Upper lobe of right lung (tissue), 1 donor: ENCODE measurements around the gene CYFIP1. TPM values are rescaled to one million over a fixed set of nuclear protein-coding genes. Genes with fewer than 3 reads are reported as not detected.

ENCODE experiments used
- ATAC-seq: fragments of 200-7000 bp; cut with Tn5 transposase; one replicate; pipeline ENCODE4 v1.9.1; 2020; ENCODE audit warnings: mild to moderate bottlenecking, moderate library complexity
- DNase-seq: peaks from one replicate; pipeline ENCODE4 v3.0.0-alpha.2; 2020
- H3K27ac ChIP-seq: fragments of 200-600 bp; one replicate; pipeline ENCODE4 v1.8.0; 2022
- H3K27me3 ChIP-seq: fragments of 200-600 bp; one replicate; pipeline ENCODE4 v1.8.0; 2022; ENCODE audit warnings: mild to moderate bottlenecking
- H3K36me3 ChIP-seq: fragments of 200-600 bp; one replicate; pipeline ENCODE4 v1.8.0; 2022
- H3K4me1 ChIP-seq: fragments of 200-600 bp; one replicate; pipeline ENCODE4 v1.8.0; 2022
- H3K4me3 ChIP-seq: fragments of 200-600 bp; one replicate; pipeline ENCODE4 v1.8.0; 2022; ENCODE audit warnings: mild to moderate bottlenecking
- H3K9me3 ChIP-seq: fragments of 200-600 bp; one replicate; pipeline ENCODE4 v1.8.0; 2022
- intact Hi-C: fragments of 100-400 bp; cut with DNase I; formaldehyde crosslinking; loops from one replicate; pipeline ENCODE4 v1.11.0; 2022
- total RNA-seq: library from RNA; stranded (reverse); fragmentation: NEBNext Ultra II Directional; extraction: Animal tissue kit (Norgen Biotek cat#: 25700); gene quantifications from one replicate; pipeline ENCODE4 v1.2.1, GENCODE V29; 2021
- TF ChIP-seq, protein P1 (sequence below): fragments of 200-600 bp; IDR thresholded peaks from one replicate; pipeline ENCODE4 v1.8.0; 2022; ENCODE audit warnings: antibody characterized with exemption
- donor health status: DM: no; HTN: yes; CAD: no; lungs with severe emphysema.

CYFIP1 gene
- total RNA-seq, 1 donor from 2014 or later, result 139 TPM

GRCh38 chr15:22960126-22960525, 20.0 kb downstream of the CYFIP1 start:
- DNase-seq (no peak), ATAC-seq (no peak)
- intact Hi-C loops, result no loop called here
- Histone ChIP-seq H3K27me3 (no peaks in the 10 kb centered on the region), H3K4me3 (no peak overlapping the region), H3K36me3 (no peaks in the 10 kb centered on the region), H3K4me1 (peaks cover 77% of the 10 kb centered on the region), H3K27ac (peak overlapping the region; percentile 58), H3K9me3 (no peaks in the 10 kb centered on the region)
- TF ChIP-seq, protein P1, sequence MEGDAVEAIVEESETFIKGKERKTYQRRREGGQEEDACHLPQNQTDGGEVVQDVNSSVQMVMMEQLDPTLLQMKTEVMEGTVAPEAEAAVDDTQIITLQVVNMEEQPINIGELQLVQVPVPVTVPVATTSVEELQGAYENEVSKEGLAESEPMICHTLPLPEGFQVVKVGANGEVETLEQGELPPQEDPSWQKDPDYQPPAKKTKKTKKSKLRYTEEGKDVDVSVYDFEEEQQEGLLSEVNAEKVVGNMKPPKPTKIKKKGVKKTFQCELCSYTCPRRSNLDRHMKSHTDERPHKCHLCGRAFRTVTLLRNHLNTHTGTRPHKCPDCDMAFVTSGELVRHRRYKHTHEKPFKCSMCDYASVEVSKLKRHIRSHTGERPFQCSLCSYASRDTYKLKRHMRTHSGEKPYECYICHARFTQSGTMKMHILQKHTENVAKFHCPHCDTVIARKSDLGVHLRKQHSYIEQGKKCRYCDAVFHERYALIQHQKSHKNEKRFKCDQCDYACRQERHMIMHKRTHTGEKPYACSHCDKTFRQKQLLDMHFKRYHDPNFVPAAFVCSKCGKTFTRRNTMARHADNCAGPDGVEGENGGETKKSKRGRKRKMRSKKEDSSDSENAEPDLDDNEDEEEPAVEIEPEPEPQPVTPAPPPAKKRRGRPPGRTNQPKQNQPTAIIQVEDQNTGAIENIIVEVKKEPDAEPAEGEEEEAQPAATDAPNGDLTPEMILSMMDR, result no peak

GRCh38 chr15:22959321-22960101, 20.7 kb downstream of the CYFIP1 start:
- no peak for ATAC-seq

DNA sequence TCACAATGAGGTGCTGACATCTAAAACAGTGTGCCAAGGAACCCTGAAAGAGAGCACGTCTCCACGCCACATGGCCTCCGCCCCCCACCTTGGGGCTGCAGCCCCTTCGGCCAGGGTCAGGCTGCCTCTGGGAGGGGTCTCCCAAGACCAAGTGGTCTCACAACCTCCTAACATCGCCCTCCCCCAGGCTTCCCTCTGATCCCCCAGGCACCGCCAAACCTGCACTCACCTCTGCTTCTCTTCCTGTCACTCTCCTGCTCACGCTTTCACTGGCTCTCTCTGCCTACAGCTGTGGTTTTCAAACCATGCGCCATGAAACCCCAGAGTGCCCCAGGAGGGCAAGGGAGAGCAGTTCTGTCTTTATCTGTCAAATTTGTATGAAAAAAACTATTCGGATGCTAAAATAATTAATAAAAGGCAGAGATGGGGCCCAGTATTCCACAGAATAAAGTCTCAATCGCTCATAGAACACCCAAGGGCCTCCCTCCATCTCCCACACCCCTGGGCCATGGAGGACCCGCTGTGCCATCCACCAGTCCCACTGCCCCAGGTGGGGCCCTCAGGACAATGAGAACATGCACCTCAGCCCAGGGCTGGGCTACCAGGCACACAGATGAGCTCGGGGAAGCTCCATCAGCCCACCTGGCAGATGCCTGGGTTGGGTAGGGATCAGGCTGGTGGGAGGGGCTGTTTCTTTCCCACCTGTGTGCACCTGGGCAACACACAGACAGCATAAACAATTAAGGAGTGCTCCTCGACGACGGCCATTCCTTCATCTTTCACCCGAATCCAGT, 21.5 kb downstream of the CYFIP1 start:
- Histone ChIP-seq H3K4me1 (peaks cover 76% of the 10 kb centered on the region), H3K36me3 (no peaks in the 10 kb centered on the region), H3K27ac (no peak overlapping the region), H3K4me3 (no peak overlapping the region), H3K27me3 (no peaks in the 10 kb centered on the region), H3K9me3 (no peaks in the 10 kb centered on the region)
- intact Hi-C loops, result no loop called here
- no peak for DNase-seq
- TF ChIP-seq, protein P1, result no peak
- ATAC-seq, result no peak

More at GRCh38 chr15:22959321-22960101, 20.7 kb downstream of the CYFIP1 start:
- DNase-seq, result no peak
- peaks cover 81% of the 10 kb centered on the region for H3K4me1 ChIP-seq
- no peaks in the 10 kb centered on the region for H3K36me3 ChIP-seq
- TF ChIP-seq, protein P1, result no peak
- peak overlapping the region; percentile 58 for H3K27ac ChIP-seq
- H3K27me3 ChIP-seq, result no peaks in the 10 kb centered on the region
- intact Hi-C loops, result no loop called here
- no peaks in the 10 kb centered on the region for H3K9me3 ChIP-seq
- no peak overlapping the region for H3K4me3 ChIP-seq

DNA sequence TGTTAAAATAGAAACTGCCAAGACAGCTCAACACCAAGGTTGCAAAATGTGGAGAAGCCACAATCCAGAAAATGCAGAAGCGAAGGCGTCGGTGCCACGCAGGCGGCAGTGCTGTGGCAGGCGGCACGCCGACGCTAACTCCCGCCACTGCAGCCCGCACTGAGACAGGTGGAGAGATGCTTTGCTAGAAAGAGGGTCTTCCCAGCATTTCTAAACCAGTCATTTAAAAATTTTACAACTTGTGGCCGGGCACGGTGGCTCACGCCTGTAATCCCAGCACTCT, 23.2 kb downstream of the CYFIP1 start:
- H3K9me3 ChIP-seq, result no peaks in the 10 kb centered on the region
- intact Hi-C loops, result no loop called here
- TF ChIP-seq, protein P1, result no peak
- no peaks in the 10 kb centered on the region for H3K27me3 ChIP-seq
- H3K36me3 ChIP-seq, result no peaks in the 10 kb centered on the region
- ATAC-seq (peak; percentile 56), DNase-seq (no peak)
- H3K4me1 ChIP-seq, result peaks cover 70% of the 10 kb centered on the region
- H3K27ac ChIP-seq, result no peak overlapping the region
- H3K4me3 ChIP-seq, result no peak overlapping the region

DNA sequence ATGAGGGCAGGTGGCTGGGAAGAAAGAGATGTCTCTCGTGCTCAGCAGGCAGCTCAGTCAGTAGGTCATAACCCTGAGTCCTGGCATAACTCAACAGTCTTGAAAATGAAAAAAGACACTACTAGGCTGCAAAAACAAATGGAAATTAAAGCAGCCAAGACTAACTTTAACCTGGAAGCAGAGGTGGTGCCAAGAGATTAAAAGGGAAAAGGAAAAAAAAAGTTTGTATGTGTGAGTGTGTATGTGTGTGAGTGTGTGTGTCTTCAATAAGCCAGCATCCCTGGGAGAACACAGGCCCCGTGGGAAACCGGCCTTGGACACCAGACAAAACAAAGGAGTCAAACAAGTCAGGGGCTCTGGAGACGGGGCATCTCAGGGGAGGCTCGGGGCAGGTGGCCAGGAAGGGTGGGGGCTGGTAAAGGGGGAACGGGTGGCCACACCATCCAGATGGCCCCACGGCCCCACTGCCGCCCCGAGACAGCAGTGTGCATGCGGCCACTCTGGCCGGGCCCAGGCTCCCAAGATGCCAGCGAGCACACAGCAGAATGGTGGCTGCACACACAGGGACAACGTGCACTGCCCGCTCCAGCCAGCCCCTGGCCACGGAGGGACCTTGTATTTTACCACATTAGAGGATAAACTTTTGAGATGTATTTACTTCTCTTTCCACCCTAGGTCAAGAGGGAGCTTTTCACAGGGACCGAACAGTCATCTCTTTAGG, 23.8 kb downstream of the CYFIP1 start:
- no peak overlapping the region for H3K4me3 ChIP-seq
- H3K36me3 ChIP-seq, result no peaks in the 10 kb centered on the region
- H3K27me3 ChIP-seq, result no peaks in the 10 kb centered on the region
- H3K4me1 ChIP-seq, result peaks cover 69% of the 10 kb centered on the region
- H3K9me3 ChIP-seq, result no peaks in the 10 kb centered on the region
- intact Hi-C loops, result no loop called here
- H3K27ac ChIP-seq, result no peak overlapping the region
- TF ChIP-seq, protein P1, result no peak
- DNase-seq (no peak), ATAC-seq (peak; percentile 5)
